K562 (cell line): ENCODE data around the gene KIAA1958. TPM values are rescaled to one million over a fixed set of nuclear protein-coding genes. Genes with fewer than 3 reads are reported as not detected.

Experiments used
- ATAC-seq: fragments of 200-7000 bp; cut with Tn5 transposase; 3 replicates; pipeline ENCODE4 v1.9.1; 2020; ENCODE audit warnings: moderate library complexity
- BruUV-seq: library from RNA; stranded (reverse); fragments of 400-500 nt; replicated peaks from 2 replicates; lab custom pipeline; 2021; lab: Mats Ljungman, UMichigan
- CTCF ChIA-PET: fragments of 300-600 bp; formaldehyde crosslinking; extraction: SDS; loops from one replicate; lab custom pipeline; 2021; ENCODE audit warnings: low intra/inter-chr PET ratio; lab: Yijun Ruan, JAX
- POLR2A ChIA-PET: fragments of 300-600, 350-650 bp; sonication (Branson Sonifier 250); formaldehyde crosslinking; extraction: SDS; loops from one replicate; lab custom pipeline; 2021; ENCODE audit warnings: antibody characterized with exemption, inconsistent platforms; lab: Yijun Ruan, JAX
- DNase-seq, 4 experiments: peaks; one replicate each; pipeline versions ENCODE4 v3.0.0 to v3.0.0-alpha.2; 2011 to 2018; ENCODE audit warnings: low spot score in 3 of 4, mixed read lengths in 3 of 4; ENCODE audit errors: extremely low read depth in 1 of 4
- FAIRE-seq: peaks from 2 replicates; lab custom pipeline; 2011; peaks lifted over from hg19 to GRCh38; lab: Jason Lieb, UNC
- H2AFZ ChIP-seq: 2 replicates; pipeline ENCODE4 v1.6.0; 2011; ENCODE audit warnings: low read depth, low read length, control low read depth, inconsistent platforms
- H3K27ac ChIP-seq: fragments of 200-600 bp; 3 replicates; pipeline ENCODE4 v1.8.0; 2011; ENCODE audit warnings: low read depth, mild to moderate bottlenecking, control low read depth, inconsistent platforms, low read length, moderate library complexity, mixed read lengths; ENCODE audit errors: extremely low read depth
- H3K27me3 ChIP-seq, 2 experiments: fragments of 300-600 bp in 1 of 2; 2 replicates in 1 of 2; 3 replicates in 1 of 2; pipeline versions ENCODE4 v1.6.0 to v1.8.0; 2011; ENCODE audit warnings: inconsistent platforms in 2 of 2, low read length in 2 of 2, mild to moderate bottlenecking in 1 of 2, mixed read lengths in 1 of 2, moderate library complexity in 1 of 2; ENCODE audit not compliant: control insufficient read depth in 2 of 2, insufficient read depth in 2 of 2
- H3K36me3 ChIP-seq: fragments of 300-600 bp; 3 replicates; pipeline ENCODE4 v1.8.0; 2011; ENCODE audit warnings: mild to moderate bottlenecking, low read length, inconsistent platforms; ENCODE audit not compliant: control insufficient read depth, insufficient read depth
- H3K4me1 ChIP-seq, 2 experiments: fragments of 200-600 bp in 1 of 2; replicated peaks in 1 of 2; 2 replicates in 1 of 2; 3 replicates in 1 of 2; pipeline versions ENCODE4 v1.5.1 to v1.8.0; 2011; ENCODE audit warnings: inconsistent platforms in 2 of 2, low read length in 2 of 2, mild to moderate bottlenecking in 1 of 2, mixed read lengths in 1 of 2, moderate library complexity in 1 of 2; ENCODE audit not compliant: control insufficient read depth in 2 of 2, insufficient read depth in 2 of 2
- H3K4me2 ChIP-seq: 2 replicates; pipeline ENCODE4 v1.6.1; 2011; ENCODE audit warnings: low read length, control low read depth, inconsistent platforms, mixed read lengths; ENCODE audit not compliant: insufficient read depth
- H3K4me3 ChIP-seq: fragments of 200-600 bp; sonication (generic), shearing (Covaris generic); 2 replicates; pipeline ENCODE4 v1.5.1; 2016; ENCODE audit warnings: control low read depth, inconsistent platforms
- H3K79me2 ChIP-seq: fragments of 200-600 bp; 3 replicates; pipeline ENCODE4 v1.8.0; 2011; ENCODE audit warnings: low read length, inconsistent platforms; ENCODE audit not compliant: control insufficient read depth, insufficient read depth
- H3K9ac ChIP-seq, 2 experiments: 2 replicates each; pipeline versions ENCODE4 v1.6.0 to v1.6.1; 2011; ENCODE audit warnings: low read depth in 2 of 2, low read length in 2 of 2, control low read depth in 1 of 2, inconsistent platforms in 1 of 2, mild to moderate bottlenecking in 1 of 2, mixed read lengths in 1 of 2; ENCODE audit not compliant: insufficient read depth in 1 of 2
- H3K9me1 ChIP-seq: one replicate; pipeline ENCODE4 v1.6.0; 2011; ENCODE audit warnings: inconsistent platforms, mild to moderate bottlenecking, low read length, moderate library complexity; ENCODE audit not compliant: control insufficient read depth, insufficient read depth
- H3K9me3 ChIP-seq: replicated peaks from 2 replicates; pipeline ENCODE4 v1.5.1; 2011; ENCODE audit warnings: low read depth, low read length, inconsistent platforms; ENCODE audit not compliant: control insufficient read depth, insufficient read depth
- H4K20me1 ChIP-seq: replicated peaks from 2 replicates; pipeline ENCODE4 v1.6.1; 2011; ENCODE audit warnings: low read length, inconsistent platforms, mixed read lengths; ENCODE audit not compliant: control insufficient read depth, insufficient read depth
- ATF7 ChIP-seq: fragments of 450-650 bp; IDR thresholded peaks from 2 replicates; pipeline ENCODE4 v1.7.1; 2014; ENCODE audit warnings: mild to moderate bottlenecking, moderate library complexity
- CHD2 ChIP-seq: IDR thresholded peaks from 2 replicates; pipeline ENCODE4 v1.6.1; 2011; ENCODE audit warnings: low read depth, low read length
- GABPB2 ChIP-seq: fragments of 250-450 bp; sonication (Bioruptor Pico); conservative IDR thresholded peaks from 2 replicates; pipeline ENCODE4 v1.5.1; 2021; ENCODE audit warnings: mild to moderate bottlenecking
- HDAC2 ChIP-seq: fragments of 450-650 bp; IDR thresholded peaks from 2 replicates; pipeline ENCODE4 v1.6.1; 2016; ENCODE audit warnings: mild to moderate bottlenecking
- MCM3 ChIP-seq: fragments of 450-650 bp; IDR thresholded peaks from 2 replicates; pipeline ENCODE4 v1.6.1; 2016
- MED1 ChIP-seq: sonication (generic); formaldehyde crosslinking; IDR thresholded peaks from 2 replicates; pipeline ENCODE4 v1.8.1; 2023; ENCODE audit warnings: missing genetic modification reagents, borderline replicate concordance
- NFIC ChIP-seq: fragments of 450-650 bp; IDR thresholded peaks from 2 replicates; pipeline ENCODE4 v1.6.1; 2017; ENCODE audit warnings: mild to moderate bottlenecking, inconsistent platforms
- RFX1 ChIP-seq: fragments of 450-650 bp; IDR thresholded peaks from 2 replicates; pipeline ENCODE4 v1.6.1; 2016; ENCODE audit warnings: mild to moderate bottlenecking, moderate library complexity
- TCF7 ChIP-seq: sonication (generic); IDR thresholded peaks from 2 replicates; pipeline ENCODE4 v1.6.1; 2016; ENCODE audit warnings: antibody characterized with exemption, borderline replicate concordance
- ZC3H4 ChIP-seq: sonication (generic); formaldehyde crosslinking; IDR thresholded peaks from 2 replicates; pipeline ENCODE4 v1.9.0; 2021; ENCODE audit warnings: missing genetic modification reagents, borderline replicate concordance
- ZNF3 ChIP-seq: fragments of 250-450 bp; sonication (Bioruptor Pico); IDR thresholded peaks from 2 replicates; pipeline ENCODE4 v1.5.0; 2021; ENCODE audit warnings: mild to moderate bottlenecking, moderate library complexity
- WGBS: fragments of 100-300 bp; shearing (Covaris generic); methylation state at CpG from one replicate; pipeline ENCODE4 v1.1.6; 2016; ENCODE audit warnings: low coverage, mixed read lengths; ENCODE audit not compliant: insufficient coverage; ENCODE audit errors: missing lambda C conversion rate; 5-methylcytosine and 5-hydroxymethylcytosine counted together
- in situ Hi-C: fragments of 300-500 bp; cut with MboI; formaldehyde crosslinking; loops from 4 replicates; pipeline ENCODE4 v1.15.0; 2018; ENCODE audit warnings: inconsistent platforms, mixed read lengths
- intact Hi-C: fragments of 100-400 bp; cut with micrococcal nuclease; formaldehyde crosslinking; loops from 2 replicates; pipeline ENCODE4 v1.14.2; 2022
- polyA plus RNA-seq, 8 experiments: library from polyadenylated mRNA; depleted of rRNA in 4 of 8; stranded (reverse) in 5 of 8; unstranded in 3 of 8; fragments of >200 nt; fragmentation: Nextera tagmentation in 2 of 8; fragmentation: Illumina TruSeq in 1 of 8; extraction: Ambion mirVana in 2 of 8; extraction: Trizol in 1 of 8; gene quantifications; 2 replicates each; pipeline versions ENCODE4 v1.2.1 to v1.2.3, GENCODE V29; 2011 to 2014; ENCODE audit warnings: inconsistent platforms in 1 of 8, missing spikeins in 1 of 8
- total RNA-seq, 7 experiments: library from RNA; depleted of rRNA in 6 of 7; stranded (reverse); fragments of >200 nt in 6 of 7; fragmentation: Illumina TruSeq in 2 of 7; extraction: Trizol in 2 of 7; gene quantifications; 2 replicates each; pipeline versions ENCODE4 v1.2.1 to v1.2.3, GENCODE V29; 2011 to 2021; ENCODE audit warnings: low replicate concordance in 1 of 7
- TF ChIP-seq, protein P1 (sequence below): fragments of 250-450 bp; sonication (Bioruptor Pico); IDR thresholded peaks from 2 replicates; pipeline ENCODE4 v1.8.0; 2022; ENCODE audit warnings: moderate library complexity, mild to moderate bottlenecking, inconsistent platforms

KIAA1958 gene
- total and polyA plus RNA-seq, 9 of the 15 experiments (the other 6 are each of a cell fraction or from before 2014, with no cell fraction given), result 1.1 to 16.0 (median 10.1) TPM

DNA sequence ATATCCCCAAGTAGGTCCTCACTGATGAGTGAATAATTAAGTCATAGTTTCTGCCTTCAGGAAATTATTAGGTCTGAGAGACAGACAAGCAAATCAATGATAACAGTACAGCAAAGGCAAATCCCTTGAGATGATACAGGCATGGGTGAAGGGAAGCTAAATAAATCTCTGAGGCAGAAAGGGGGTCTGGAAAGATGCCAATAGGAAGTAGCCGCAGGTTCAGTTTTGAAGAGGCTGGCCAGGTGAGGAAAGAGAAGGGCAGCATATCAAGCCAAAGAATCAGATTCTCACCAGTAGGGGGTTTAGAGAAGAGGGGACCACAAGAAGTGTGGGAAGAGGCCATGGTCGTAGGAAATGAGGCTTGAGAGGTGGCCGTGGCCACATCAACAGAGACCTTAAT lies 85.8 kb downstream of the KIAA1958 start:
- H3K4me2 ChIP-seq, result no peak overlapping the region
- no TSS peak for BruUV-seq
- H4K20me1 ChIP-seq, result peaks cover 13% of the 10 kb centered on the region; the same call in 1 of the 2 replicates
- peaks cover 3% of the 10 kb centered on the region for H3K9me1 ChIP-seq
- POLR2A ChIA-PET, result no interaction called here
- 0 out of 3 replicates have a peak, but pooled peaks cover 16% of the 10 kb centered on the region for H3K79me2 ChIP-seq
- H2AFZ ChIP-seq, result no peak overlapping the region
- H3K4me3 ChIP-seq, result no peak overlapping the region
- H3K9ac ChIP-seq, result no peak overlapping the region; a peak in 1 of 4 replicates
- no peaks in the 10 kb centered on the region for H3K9me3 ChIP-seq
- ATAC-seq, result peak; percentile 49
- no peak for TF ChIP-seq MCM3
- TF ChIP-seq MED1 (CRISPR knock-in tag), result no peak
- peak; percentile 58 for TF ChIP-seq NFIC
- TF ChIP-seq, all 486 proteins: peak for 1
- FAIRE-seq, result no peak
- DNase-seq, result no peak
- intact Hi-C loops (no loop called here), in situ Hi-C loops (no loop called here)
- H3K27me3 ChIP-seq, result no peaks in the 10 kb centered on the region
- whole genome bisulfite sequencing, result 53% methylated on average over 3 of the region's 3 CpGs
- H3K36me3 ChIP-seq, result peaks cover 17% of the 10 kb centered on the region; the same call in 1 of the 3 replicates
- no peak overlapping the region for H3K27ac ChIP-seq
- CTCF ChIA-PET, result no interaction called here
- no peaks in the 10 kb centered on the region; a peak in 1 of 5 replicates for H3K4me1 ChIP-seq

DNA sequence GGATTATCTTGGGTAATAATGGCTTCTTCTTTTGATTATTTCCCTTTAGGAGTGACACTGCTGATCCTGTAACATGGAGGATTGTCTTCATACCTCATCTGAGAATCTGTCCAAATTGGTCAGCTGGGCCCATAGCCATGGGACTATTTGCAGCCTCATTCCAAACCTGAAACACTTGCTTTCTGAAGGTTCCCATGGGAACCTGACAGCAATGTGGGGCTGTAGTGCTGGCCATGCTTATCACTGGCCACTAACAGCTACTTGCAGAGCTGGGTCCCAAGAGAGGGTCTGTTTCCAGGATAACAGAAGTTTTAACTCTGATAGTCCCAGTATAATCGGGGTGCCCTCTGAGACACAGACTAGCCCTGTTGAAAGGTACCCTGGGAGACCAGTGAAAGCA lies 87.4 kb downstream of the KIAA1958 start:
- Histone ChIP-seq H3K27me3 (no peaks in the 10 kb centered on the region), H3K27ac (no peak overlapping the region), H3K9me3 (no peaks in the 10 kb centered on the region), H2AFZ (no peak overlapping the region), H3K4me1 (no peaks in the 10 kb centered on the region; a peak in 1 of 5 replicates), H3K4me3 (no peak overlapping the region), H3K79me2 (0 out of 3 replicates have a peak, but pooled peaks cover 12% of the 10 kb centered on the region)
- WGBS, result 30% methylated on average over 1 of the region's 1 CpG
- no peak for ATAC-seq
- in situ Hi-C loops (no loop called here), intact Hi-C loops (no loop called here)
- TF ChIP-seq HDAC2, result no peak
- no peak for TF ChIP-seq ZNF3 (CRISPR knock-in tag)
- TF ChIP-seq GABPB2 (CRISPR knock-in tag), result no peak
- TF ChIP-seq, protein P1, sequence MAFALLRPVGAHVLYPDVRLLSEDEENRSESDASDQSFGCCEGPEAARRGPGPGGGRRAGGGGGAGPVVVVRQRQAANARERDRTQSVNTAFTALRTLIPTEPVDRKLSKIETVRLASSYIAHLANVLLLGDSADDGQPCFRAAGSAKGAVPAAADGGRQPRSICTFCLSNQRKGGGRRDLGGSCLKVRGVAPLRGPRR (CRISPR knock-in tag), result no peak
- TF ChIP-seq RFX1, result peak; percentile 58
- TF ChIP-seq TCF7, result no peak
- TF ChIP-seq ZC3H4 (CRISPR knock-in tag), result no peak
- no peak for TF ChIP-seq ATF7
- no peak for TF ChIP-seq CHD2
- TF ChIP-seq, all 486 proteins: peak for 1
- no TSS peak for BruUV-seq
- ChIA-PET POLR2A (interaction anchor here (0.6 to 1.2 kb wide), 5 partner anchors 9 to 648 kb away, joined by 3 to 6 read pairs (median 4); partner anchors contain the start of gene SLC31A1), CTCF (no interaction called here)
- FAIRE-seq, result peak; percentile 11
- H3K36me3 ChIP-seq, result peaks cover 17% of the 10 kb centered on the region; the same call in 1 of the 3 replicates
- H4K20me1 ChIP-seq, result peaks cover 13% of the 10 kb centered on the region; the same call in 1 of the 2 replicates
- DNase-seq, result no peak
- H3K9me1 ChIP-seq, result peaks cover 3% of the 10 kb centered on the region
- no peak overlapping the region for H3K9ac ChIP-seq
- no peak overlapping the region for H3K4me2 ChIP-seq
